Spleen (tissue), 11 donors: Measurements from ENCODE around the gene TCHP. TPM values are rescaled to one million over a fixed set of nuclear protein-coding genes. Genes with fewer than 3 reads are reported as not detected.

ENCODE experiments used
- DNase-seq: peaks from one replicate; pipeline ENCODE4 v3.0.0-alpha.2; 2020
- H3K27ac ChIP-seq, 8 donors: fragments of 200-600 bp; sonication (generic) in 7 of 8; 1 replicate in 4 of 8; 2 replicates in 4 of 8; pipeline versions ENCODE4 v1.5.0 to v1.8.0; 2016 to 2021; ENCODE audit warnings: inconsistent platforms in 4 of 8, mild to moderate bottlenecking in 4 of 8, moderate library complexity in 1 of 8
- H3K27me3 ChIP-seq, 7 donors: fragments of 200-600 bp; sonication (generic) in 6 of 7; replicated peaks in 1 of 7; 1 replicate in 4 of 7; 2 replicates in 3 of 7; pipeline versions ENCODE4 v1.5.0 to v1.8.0; 2016 to 2021; ENCODE audit warnings: inconsistent platforms in 3 of 7, mild to moderate bottlenecking in 1 of 7
- H3K36me3 ChIP-seq, 6 donors: fragments of 200-600 bp; sonication (generic) in 5 of 6; 1 replicate in 4 of 6; 2 replicates in 2 of 6; pipeline versions ENCODE4 v1.5.0 to v1.8.0; 2016 to 2021; ENCODE audit warnings: inconsistent platforms in 2 of 6
- H3K4me1 ChIP-seq, 6 donors: fragments of 200-600 bp; sonication (generic) in 5 of 6; 1 replicate in 3 of 6; 2 replicates in 3 of 6; pipeline versions ENCODE4 v1.5.0 to v1.8.0; 2016 to 2021; ENCODE audit warnings: inconsistent platforms in 3 of 6
- H3K4me3 ChIP-seq, 8 donors: fragments of 200-600 bp; sonication (generic) in 7 of 8; 1 replicate in 4 of 8; 2 replicates in 4 of 8; pipeline versions ENCODE4 v1.5.0 to v1.8.0; 2016 to 2021; ENCODE audit warnings: inconsistent platforms in 4 of 8, mild to moderate bottlenecking in 4 of 8, moderate library complexity in 2 of 8
- H3K9me3 ChIP-seq, 8 donors: fragments of 200-600 bp; sonication (generic) in 7 of 8; 1 replicate in 4 of 8; 2 replicates in 4 of 8; pipeline versions ENCODE4 v1.5.0 to v1.8.0; 2016 to 2021; ENCODE audit warnings: inconsistent platforms in 4 of 8
- POLR2A ChIP-seq, 3 donors: fragments of 450-650 bp; IDR thresholded peaks; one replicate each; pipeline ENCODE4 v1.5.1; 2017; ENCODE audit warnings: antibody characterized with exemption in 3 of 3, mild to moderate bottlenecking in 1 of 3
- POLR2AphosphoS5 ChIP-seq, 3 donors: sonication (generic); formaldehyde crosslinking; IDR thresholded peaks; one replicate each; pipeline ENCODE4 v1.5.1; 2017; ENCODE audit warnings: antibody characterized with exemption in 3 of 3
- WGBS, 5 donors: extraction: QIAGEN DNeasy Blood & Tissue Kit in 3 of 5; methylation state at CpG; one replicate each; pipeline versions ENCODE4 v1.1.5 to v1.1.7; 2013 to 2018; 5-methylcytosine and 5-hydroxymethylcytosine counted together
- intact Hi-C: fragments of 100-400 bp; cut with DNase I; formaldehyde crosslinking; loops from one replicate; pipeline ENCODE4 v1.15.0; 2023; ENCODE audit warnings: low total_unique reads
- polyA plus RNA-seq, 3 donors: library from polyadenylated mRNA; stranded (reverse); fragments of 200-250 nt; gene quantifications; one replicate each; pipeline ENCODE4 v1.2.1, GENCODE V29; 2013
- small RNA-seq, 4 donors: library from RNA; depleted of rRNA; stranded (forward); fragments of <200 nt; gene quantifications; one replicate each; pipeline ENCODE3, GENCODE V24; 2016
- total RNA-seq, 7 donors: library from RNA; depleted of rRNA in 3 of 7; stranded (reverse); fragments of >200 nt in 3 of 7; fragmentation: NEBNext Ultra II Directional in 4 of 7; extraction: Animal tissue kit (Norgen Biotek cat#: 25700) in 4 of 7; gene quantifications; one replicate each; pipeline versions ENCODE4 v1.1.0 to v1.2.1, GENCODE V29; 2016 to 2021
- TF ChIP-seq, protein P1 (sequence below), 11 experiments: fragments of 200-600 bp in 7 of 11; fragments of 450-650 bp in 4 of 11; sonication (generic) in 4 of 11; IDR thresholded peaks in 8 of 11; conservative IDR thresholded peaks in 3 of 11; 1 replicate in 7 of 11; 2 replicates in 4 of 11; pipeline versions ENCODE4 v1.4.0 to v1.8.0; 2016 to 2021; ENCODE audit warnings: antibody characterized with exemption in 11 of 11, inconsistent platforms in 4 of 11, mild to moderate bottlenecking in 1 of 11
- donor health status: healthy with polysubstance abuse.
- donor health status: DM: no; HTN: no; CAD: no; lungs with moderate emphysema.
- donor health status: DM: no; HTN: no; CAD: no.
- donor health status: Bipolar disorder and iron deficiency.
- donor health status: healthy.
- donor health status: DM: no; HTN: no; CAD: no.
- donor health status: DM: yes; HTN: yes; CAD: no.

TCHP gene
- total and polyA plus RNA-seq, 10 donors = 7.3 to 35.9 (median 24.5) TPM

DNA sequence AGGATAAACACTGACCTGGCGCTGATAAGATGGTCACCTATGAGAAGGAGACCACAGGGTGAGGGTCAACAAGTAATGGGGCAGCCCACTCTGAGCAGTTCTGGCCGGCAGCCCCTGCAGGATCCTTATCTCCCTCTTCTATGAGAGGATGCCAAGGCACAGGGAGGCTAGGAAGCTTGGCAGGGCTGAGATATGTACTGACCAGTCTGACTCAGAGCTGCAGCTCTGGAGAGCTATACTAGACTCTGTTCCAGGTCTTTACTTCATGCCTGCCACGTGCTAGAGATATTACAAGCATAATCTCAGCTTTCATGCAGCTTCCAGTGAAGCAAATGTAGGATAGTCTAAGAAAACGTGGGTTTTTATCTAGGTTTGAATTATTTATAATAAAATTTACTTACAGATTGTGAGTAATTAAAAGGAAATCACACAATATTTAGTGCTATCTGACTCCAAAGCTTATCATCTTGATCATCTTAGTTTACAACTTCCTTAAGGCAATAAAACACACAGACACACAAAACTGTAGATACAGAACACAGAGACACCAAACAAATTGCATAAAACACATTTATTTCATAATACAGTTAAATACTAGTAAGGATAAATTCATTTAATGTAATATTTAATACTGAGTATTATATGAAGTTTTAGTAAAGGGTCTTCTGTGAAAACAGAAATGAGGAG is 63.8 kb downstream of the TCHP start:
- H3K36me3 ChIP-seq = peaks cover 9 to 100% (median 87%) of the 10 kb centered on the region in 6 donors
- H3K27ac ChIP-seq = peak overlapping the region in 6 of 8 donors; percentile 2 to 62 (median 30)
- WGBS, 5 donors = 70 to 85% (median 77%) methylated on average over 4 of the region's 4 CpGs
- H3K9me3 ChIP-seq = no peaks in the 10 kb centered on the region
- DNase-seq = no peak
- H3K4me3 ChIP-seq = no peak overlapping the region
- H3K27me3 ChIP-seq = no peaks in the 10 kb centered on the region
- H3K4me1 ChIP-seq = peaks cover 0 to 39% (median 26%) of the 10 kb centered on the region in 6 donors
- intact Hi-C loops = no loop called here
- TF ChIP-seq, protein P1, sequence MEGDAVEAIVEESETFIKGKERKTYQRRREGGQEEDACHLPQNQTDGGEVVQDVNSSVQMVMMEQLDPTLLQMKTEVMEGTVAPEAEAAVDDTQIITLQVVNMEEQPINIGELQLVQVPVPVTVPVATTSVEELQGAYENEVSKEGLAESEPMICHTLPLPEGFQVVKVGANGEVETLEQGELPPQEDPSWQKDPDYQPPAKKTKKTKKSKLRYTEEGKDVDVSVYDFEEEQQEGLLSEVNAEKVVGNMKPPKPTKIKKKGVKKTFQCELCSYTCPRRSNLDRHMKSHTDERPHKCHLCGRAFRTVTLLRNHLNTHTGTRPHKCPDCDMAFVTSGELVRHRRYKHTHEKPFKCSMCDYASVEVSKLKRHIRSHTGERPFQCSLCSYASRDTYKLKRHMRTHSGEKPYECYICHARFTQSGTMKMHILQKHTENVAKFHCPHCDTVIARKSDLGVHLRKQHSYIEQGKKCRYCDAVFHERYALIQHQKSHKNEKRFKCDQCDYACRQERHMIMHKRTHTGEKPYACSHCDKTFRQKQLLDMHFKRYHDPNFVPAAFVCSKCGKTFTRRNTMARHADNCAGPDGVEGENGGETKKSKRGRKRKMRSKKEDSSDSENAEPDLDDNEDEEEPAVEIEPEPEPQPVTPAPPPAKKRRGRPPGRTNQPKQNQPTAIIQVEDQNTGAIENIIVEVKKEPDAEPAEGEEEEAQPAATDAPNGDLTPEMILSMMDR (IDR thresholded peaks at IDR 0.05 in 8 of 11, conservative IDR thresholded peaks at IDR 0.05 in 3 of 11) = no peak
- no peak for TF ChIP-seq POLR2A (IDR thresholded peaks at IDR 0.05)
- TF ChIP-seq POLR2AphosphoS5 (IDR thresholded peaks at IDR 0.05) = no peak

DNA sequence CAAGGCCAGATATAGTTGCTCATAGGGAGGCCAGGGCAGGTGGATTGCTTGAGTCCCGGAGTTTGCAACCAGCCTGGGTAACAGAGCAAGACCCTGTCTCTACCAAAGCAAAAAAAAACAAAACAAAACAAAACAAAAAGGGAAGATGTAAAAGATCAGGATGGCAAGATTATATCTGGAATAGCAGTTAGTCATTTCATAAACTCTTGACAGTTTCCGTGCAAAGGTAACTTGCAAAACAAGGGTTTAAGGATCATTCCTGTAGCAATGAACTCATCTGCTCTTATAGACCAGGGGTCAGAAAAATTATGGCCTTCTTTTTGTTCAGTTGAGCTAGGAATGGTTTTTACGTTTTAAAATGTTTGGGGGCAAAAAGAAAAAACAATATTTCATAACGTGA is 66.5 kb downstream of the TCHP start:
- TF ChIP-seq POLR2AphosphoS5 (IDR thresholded peaks at IDR 0.05) = no peak
- TF ChIP-seq POLR2A (IDR thresholded peaks at IDR 0.05) = no peak
- TF ChIP-seq, protein P1 (IDR thresholded peaks at IDR 0.05 in 8 of 11, conservative IDR thresholded peaks at IDR 0.05 in 3 of 11) = no peak
- DNase-seq = no peak
- intact Hi-C loops = no loop called here
- Histone ChIP-seq H3K4me3 (no peak overlapping the region), H3K27me3 (no peaks in the 10 kb centered on the region), H3K36me3 (peaks cover 4 to 100% (median 83%) of the 10 kb centered on the region in 6 donors), H3K27ac (no peak overlapping the region), H3K4me1 (peaks cover 0 to 40% (median 26%) of the 10 kb centered on the region in 6 donors), H3K9me3 (no peaks in the 10 kb centered on the region)
- WGBS, 5 donors = 88 to 93% (median 89%) methylated on average over 4 of the region's 4 CpGs

DNA sequence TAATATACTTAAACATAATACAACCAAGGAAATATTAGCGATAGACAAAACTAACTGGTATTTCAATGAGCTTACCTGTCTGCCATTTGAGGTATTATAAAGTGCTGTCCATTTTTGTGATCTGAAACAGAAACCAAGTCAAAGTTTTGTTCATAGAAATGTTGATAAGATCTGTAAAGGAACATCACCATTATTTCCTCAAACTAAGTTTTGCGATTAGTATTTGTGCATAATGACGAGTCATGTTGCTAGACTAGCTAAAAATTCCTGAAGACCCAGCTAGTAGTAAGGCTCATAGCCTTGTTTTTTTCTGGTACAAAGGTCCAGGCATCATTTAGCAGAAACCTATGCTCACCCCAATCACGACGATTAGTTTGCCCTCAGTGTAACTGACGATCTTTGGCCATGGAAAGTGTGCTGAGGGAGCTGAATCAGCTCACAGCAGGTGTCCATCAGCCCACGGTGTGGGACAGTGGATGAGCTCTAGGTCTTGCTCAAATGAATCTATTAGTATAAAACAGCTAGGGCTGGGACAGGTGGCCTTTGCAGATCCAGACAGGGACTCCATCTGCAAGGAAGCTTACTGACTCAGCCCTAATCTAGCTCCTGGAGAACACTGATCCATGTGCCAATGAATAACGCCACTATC is 67.4 kb downstream of the TCHP start:
- intact Hi-C loops = no loop called here
- no peaks in the 10 kb centered on the region for H3K27me3 ChIP-seq
- H3K4me1 ChIP-seq = peaks cover 0 to 34% (median 20%) of the 10 kb centered on the region in 6 donors
- H3K4me3 ChIP-seq = no peak overlapping the region
- H3K36me3 ChIP-seq = peaks cover 4 to 100% (median 83%) of the 10 kb centered on the region in 6 donors
- no peak for TF ChIP-seq POLR2AphosphoS5 (IDR thresholded peaks at IDR 0.05)
- no peak for TF ChIP-seq POLR2A (IDR thresholded peaks at IDR 0.05)
- H3K9me3 ChIP-seq = no peaks in the 10 kb centered on the region
- DNase-seq = no peak
- 67 to 80% (median 74%) methylated on average over 8 of the region's 8 CpGs for WGBS, 5 donors
- H3K27ac ChIP-seq = peak overlapping the region in 7 of 8 donors; percentile 9 to 72 (median 53)

Small RNAs within 50 kb of the gene (small RNA-seq; reads per million reads assigned to genes)
- 0 reads per million in 4 donors for gene RN7SL441P

Other genes with a start within 250 kb of the TCHP start
- 10 to 100 TPM; 13.9 to 30.7 (median 21.5) TPM for gene FAM222A, start 186.4 kb upstream of the TCHP start, total RNA-seq
- gene FAM222A, start 186.4 kb upstream of the TCHP start, polyA plus RNA-seq = 1 to 10 TPM; 1.3 to 5.2 (median 2.1) TPM
- gene TRPV4, start 66.9 kb upstream of the TCHP start, total RNA-seq = 1 to 10 TPM; 3.9 to 8.0 (median 5.0) TPM
- gene TRPV4, start 66.9 kb upstream of the TCHP start, polyA plus RNA-seq = 1 to 10 TPM in 2 of 3 donors, under 1 TPM in 1; 0.49 to 1.2 (median 1.1) TPM
- 10 to 100 TPM; 25.6 to 45.5 (median 35.0) TPM for gene GLTP, start 19.7 kb upstream of the TCHP start, total RNA-seq
- 10 to 100 TPM; 26.3 to 31.5 (median 30.3) TPM for gene GLTP, start 19.7 kb upstream of the TCHP start, polyA plus RNA-seq
- 100 to 1,000 TPM; 101 to 169 (median 129) TPM for gene GIT2, start 96.1 kb downstream of the TCHP start, total RNA-seq
- gene GIT2, start 96.1 kb downstream of the TCHP start, polyA plus RNA-seq = 10 to 100 TPM; 26.5 to 35.5 (median 32.0) TPM
- gene ANKRD13A, start 99.2 kb downstream of the TCHP start, total RNA-seq = 100 to 1,000 TPM in 4 of 7 donors, 10 to 100 TPM in 3; 88.0 to 134 (median 110) TPM
- gene ANKRD13A, start 99.2 kb downstream of the TCHP start, polyA plus RNA-seq = 10 to 100 TPM; 32.9 to 46.8 (median 46.6) TPM
- 10 to 100 TPM; 12.9 to 19.9 (median 17.8) TPM for gene C12orf76, start 148.2 kb downstream of the TCHP start, total RNA-seq
- 10 to 100 TPM; 15.2 to 21.5 (median 16.4) TPM for gene C12orf76, start 148.2 kb downstream of the TCHP start, polyA plus RNA-seq
- gene IFT81, start 224.1 kb downstream of the TCHP start, total RNA-seq = 10 to 100 TPM in 1 of 7 donors, 1 to 10 TPM in 6; 4.5 to 10.1 (median 6.3) TPM
- 1 to 10 TPM; 1.8 to 2.9 (median 2.8) TPM for gene IFT81, start 224.1 kb downstream of the TCHP start, polyA plus RNA-seq